Measurements from ENCODE around the gene CACNG7.

Gene CACNG7

DNA sequence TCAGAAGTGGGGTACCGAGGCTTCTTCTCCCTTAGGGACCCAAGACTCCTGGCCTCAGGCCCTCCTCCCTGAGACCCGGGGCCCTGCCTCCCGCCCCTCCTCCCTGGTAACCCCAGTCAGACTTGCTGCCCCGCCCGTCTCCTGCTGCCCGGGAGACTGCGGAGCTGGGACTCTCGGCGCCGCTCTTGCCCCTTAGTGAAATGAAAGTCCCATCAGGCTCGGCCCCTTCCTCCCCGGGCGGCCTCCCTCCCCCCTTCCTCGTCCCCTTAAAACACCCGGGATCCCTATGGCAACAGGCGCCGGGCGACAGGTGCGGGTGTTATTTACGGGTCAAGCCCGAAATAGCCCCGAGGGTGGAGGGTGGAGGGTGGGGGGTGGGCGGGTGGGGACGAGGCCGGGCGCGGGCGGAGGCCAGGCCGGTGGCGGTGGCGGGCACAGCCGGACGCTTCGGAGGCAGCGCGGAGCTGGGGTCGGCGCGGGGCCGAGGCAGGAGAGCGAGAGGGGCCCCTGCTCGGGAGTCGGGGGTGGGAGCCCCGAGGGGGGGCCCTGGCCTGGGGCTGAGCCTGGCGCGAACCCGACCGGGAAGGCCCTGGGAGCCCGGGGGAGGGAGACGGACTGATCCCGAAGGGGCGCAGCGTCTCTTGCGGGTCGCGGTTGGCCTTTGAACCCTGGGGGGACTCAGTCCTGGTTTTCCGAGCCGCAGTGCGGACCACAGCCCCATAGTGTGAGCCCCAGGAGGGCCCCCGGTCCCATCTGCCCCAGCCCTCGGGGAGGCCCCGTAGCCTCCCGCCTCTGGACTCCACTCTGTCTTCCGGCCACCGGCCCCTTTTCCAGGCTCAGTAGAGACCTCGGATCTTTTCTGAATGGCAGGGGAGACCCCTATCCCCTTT is 82.4 kb downstream of the CACNG7 start, which contains the start of gene CACNG6:
Gene CACNG6 (plus strand): TSS at position 414 of the 890 bp plus-strand sequence. CDS start 1,241 bp downstream, outside the sequence.
- no peaks in the 10 kb centered on the region for H3K9me3 ChIP-seq (ENCODE audit: low read length)
- no peaks in the 10 kb centered on the region for H3K4me1 ChIP-seq (ENCODE audit: insufficient read depth, low read length)
- peaks cover 29 to 48% of the 10 kb centered on the region in 2 donors for H3K27me3 ChIP-seq (ENCODE audit: control insufficient read depth in 1 of 2, insufficient read depth in 2 of 2, low read length in 2 of 2)
- no peaks in the 10 kb centered on the region for H3K36me3 ChIP-seq (ENCODE audit: insufficient read depth, low read length)
- no peak within 1 kb of the TSS for H3K9ac ChIP-seq (ENCODE audit: low read length)
- peak within 1 kb of the TSS in 1 of 2 donors; percentile 27 for H3K4me3 ChIP-seq (ENCODE audit: low read depth in 1 of 2, low read length in 2 of 2)
- H3K27ac ChIP-seq (ENCODE audit: low read depth, low read length): no peak within 1 kb of the TSS

DNA sequence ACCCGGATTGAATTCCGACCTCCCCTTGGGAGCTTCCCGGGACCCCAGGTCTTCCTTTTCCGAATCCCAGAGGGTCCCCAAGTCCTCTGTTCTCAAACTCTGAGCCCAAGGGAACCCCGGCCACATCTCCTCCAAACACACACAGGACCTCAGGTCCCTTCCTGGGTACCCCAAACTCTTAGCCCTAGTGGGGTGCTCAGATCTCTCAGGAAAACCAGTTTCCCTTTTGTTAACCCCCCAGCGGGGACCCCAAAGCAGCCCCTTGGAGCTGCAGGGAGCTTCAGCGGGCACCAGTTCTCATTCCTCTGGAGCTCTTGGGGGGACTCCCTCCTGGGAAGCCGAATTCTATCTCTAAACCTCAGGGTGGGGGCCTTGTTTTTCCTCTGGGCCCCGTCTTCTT is 83.1 kb downstream of the CACNG7 start:
- Histone ChIP-seq H3K9ac (ENCODE audit: low read length) (no peak overlapping the region), H3K27me3 (ENCODE audit: control insufficient read depth in 1 of 2, insufficient read depth in 2 of 2, low read length in 2 of 2) (peaks cover 29 to 48% of the 10 kb centered on the region in 2 donors), H3K27ac (ENCODE audit: low read depth, low read length) (no peak overlapping the region), H3K36me3 (ENCODE audit: insufficient read depth, low read length) (no peaks in the 10 kb centered on the region), H3K4me3 (ENCODE audit: low read depth in 1 of 2, low read length in 2 of 2) (no peak overlapping the region), H3K4me1 (ENCODE audit: insufficient read depth, low read length) (no peaks in the 10 kb centered on the region), H3K9me3 (ENCODE audit: low read length) (no peaks in the 10 kb centered on the region)

DNA sequence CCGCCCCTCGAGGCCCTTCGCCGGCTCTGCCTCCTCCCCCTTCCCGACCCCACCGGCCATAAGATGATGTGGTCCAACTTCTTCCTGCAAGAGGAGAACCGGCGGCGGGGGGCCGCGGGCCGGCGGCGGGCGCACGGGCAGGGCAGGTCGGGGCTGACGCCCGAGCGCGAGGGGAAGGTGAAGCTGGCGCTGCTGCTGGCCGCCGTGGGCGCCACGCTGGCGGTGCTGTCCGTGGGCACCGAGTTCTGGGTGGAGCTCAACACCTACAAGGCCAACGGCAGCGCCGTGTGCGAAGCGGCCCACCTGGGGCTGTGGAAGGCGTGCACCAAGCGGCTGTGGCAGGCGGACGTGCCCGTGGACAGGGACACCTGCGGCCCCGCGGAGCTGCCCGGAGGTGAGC is 83.7 kb downstream of the CACNG7 start:
- Histone ChIP-seq H3K9me3 (ENCODE audit: low read length) (no peaks in the 10 kb centered on the region), H3K36me3 (ENCODE audit: insufficient read depth, low read length) (no peaks in the 10 kb centered on the region), H3K27ac (ENCODE audit: low read depth, low read length) (no peak overlapping the region), H3K27me3 (ENCODE audit: control insufficient read depth in 1 of 2, insufficient read depth in 2 of 2, low read length in 2 of 2) (peaks cover 29 to 50% of the 10 kb centered on the region in 2 donors), H3K9ac (ENCODE audit: low read length) (no peak overlapping the region), H3K4me3 (ENCODE audit: low read depth in 1 of 2, low read length in 2 of 2) (no peak overlapping the region), H3K4me1 (ENCODE audit: insufficient read depth, low read length) (no peaks in the 10 kb centered on the region)

DNA sequence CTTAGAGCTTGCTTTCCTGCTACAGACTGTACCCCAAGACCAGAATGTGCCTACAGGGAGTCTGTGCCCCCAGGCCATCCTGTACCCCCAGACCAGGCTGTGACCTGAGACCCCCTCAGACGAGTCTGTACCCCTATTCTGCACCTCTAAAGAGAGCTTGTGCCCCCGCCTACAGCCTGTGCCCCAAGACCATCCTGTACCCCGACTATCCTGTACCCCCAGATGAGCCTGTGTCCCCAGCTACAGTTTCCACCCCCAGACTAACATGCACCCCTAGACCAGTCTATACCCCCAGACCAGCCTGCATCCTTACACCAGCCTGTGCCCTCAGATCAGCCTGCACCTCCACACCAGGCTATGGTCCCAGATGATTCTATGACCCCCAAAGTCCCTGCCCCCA is 84.4 kb downstream of the CACNG7 start:
- no peaks in the 10 kb centered on the region for H3K9me3 ChIP-seq (ENCODE audit: low read length)

More for the DNA sequence above, 84.4 kb downstream of the CACNG7 start:
- H3K9ac ChIP-seq (ENCODE audit: low read length): no peak overlapping the region
- no peak overlapping the region for H3K27ac ChIP-seq (ENCODE audit: low read depth, low read length)
- H3K36me3 ChIP-seq (ENCODE audit: insufficient read depth, low read length): no peaks in the 10 kb centered on the region
- H3K27me3 ChIP-seq (ENCODE audit: control insufficient read depth in 1 of 2, insufficient read depth in 2 of 2, low read length in 2 of 2): peaks cover 29 to 54% of the 10 kb centered on the region in 2 donors
- no peak overlapping the region for H3K4me3 ChIP-seq (ENCODE audit: low read depth in 1 of 2, low read length in 2 of 2)
- no peaks in the 10 kb centered on the region for H3K4me1 ChIP-seq (ENCODE audit: insufficient read depth, low read length)
